Heart left ventricle (tissue), 16 donors: ENCODE results near the gene TJP1. TPM values are rescaled to one million over a fixed set of nuclear protein-coding genes. Genes with fewer than 3 reads are reported as not detected.
A peak's percentile ranks its signal among the peaks of the same experiment; 100 is the strongest.

ENCODE experiments used
- ATAC-seq, 4 donors: fragments of 200-7000 bp; cut with Tn5 transposase; one replicate each; pipeline ENCODE4 v1.9.1; 2020 to 2022; ENCODE audit warnings: moderate library complexity in 4 of 4, mild to moderate bottlenecking in 3 of 4, moderate number of reproducible peaks in 1 of 4
- DNase-seq, 5 donors: peaks; one replicate each; pipeline ENCODE4 v3.0.0-alpha.2; 2020
- H3K27ac ChIP-seq, 12 donors: fragments of 200-600 bp; sonication (generic) in 4 of 12; one replicate each; pipeline versions ENCODE4 v1.5.0 to v1.8.0; 2016 to 2022; ENCODE audit warnings: mild to moderate bottlenecking in 2 of 12
- H3K27me3 ChIP-seq, 9 donors: fragments of 200-600 bp; sonication (generic) in 2 of 9; one replicate each; pipeline versions ENCODE4 v1.5.1 to v1.8.0; 2016 to 2022; ENCODE audit warnings: mild to moderate bottlenecking in 3 of 9
- H3K36me3 ChIP-seq, 9 donors: fragments of 200-600 bp; sonication (generic) in 2 of 9; one replicate each; pipeline versions ENCODE4 v1.5.0 to v1.8.0; 2018 to 2022; ENCODE audit warnings: mild to moderate bottlenecking in 2 of 9
- H3K4me1 ChIP-seq, 12 donors: fragments of 200-600 bp; sonication (generic) in 4 of 12; one replicate each; pipeline versions ENCODE4 v1.5.0 to v1.8.0; 2016 to 2022; ENCODE audit warnings: mild to moderate bottlenecking in 3 of 12
- H3K4me3 ChIP-seq, 12 donors: fragments of 200-600 bp; sonication (generic) in 4 of 12; one replicate each; pipeline versions ENCODE4 v1.5.0 to v1.8.0; 2017 to 2022; ENCODE audit warnings: mild to moderate bottlenecking in 9 of 12, moderate library complexity in 4 of 12
- H3K9me3 ChIP-seq, 12 donors: fragments of 200-600 bp; sonication (generic) in 4 of 12; one replicate each; pipeline versions ENCODE4 v1.5.0 to v1.8.0; 2016 to 2022; ENCODE audit warnings: mild to moderate bottlenecking in 1 of 12
- CTCF ChIP-seq, 12 donors: fragments of 200-600 bp; sonication (generic) in 4 of 12; IDR thresholded peaks; one replicate each; pipeline versions ENCODE4 v1.5.0 to v1.8.0; 2018 to 2022; ENCODE audit warnings: antibody characterized with exemption in 12 of 12, mild to moderate bottlenecking in 5 of 12
- POLR2A ChIP-seq, 2 donors: fragments of 450-650 bp; IDR thresholded peaks; one replicate each; pipeline ENCODE4 v1.6.1; 2017; ENCODE audit warnings: antibody characterized with exemption in 2 of 2, mild to moderate bottlenecking in 2 of 2, moderate library complexity in 2 of 2
- WGBS, 4 donors: extraction: QIAGEN DNeasy Blood & Tissue Kit in 2 of 4; methylation state at CpG; one replicate each; pipeline versions ENCODE4 v1.1.5 to v1.1.7; 2013 to 2018; 5-methylcytosine and 5-hydroxymethylcytosine counted together
- intact Hi-C, 10 donors: fragments of 100-400 bp; cut with DNase I; formaldehyde crosslinking; loops; one replicate each; pipeline versions ENCODE4 v1.11.1 to v1.14.2; 2022
- polyA plus RNA-seq, 2 donors: library from polyadenylated mRNA; stranded (reverse); fragments of 200-250 nt; gene quantifications; one replicate each; pipeline ENCODE4 v1.2.3, GENCODE V29; 2013
- total RNA-seq, 9 donors: library from RNA; depleted of rRNA in 2 of 9; stranded (reverse); fragments of >200 nt in 2 of 9; fragmentation: NEBNext Ultra II Directional in 3 of 9; extraction: Animal tissue kit (Norgen Biotek cat#: 25700) in 3 of 9; gene quantifications; one replicate each; pipeline versions ENCODE4 v1.1.0 to v1.2.4, GENCODE V29; 2016 to 2023
- donor health status: ischemic (EF 13 %, LVEDD 7.1; RV severe dilation, severe dysfunction).
- donor health status: healthy with polysubstance abuse.
- donor health status: DM: no; HTN: yes; CAD: no.
- donor health status: DM: no; HTN: no; CAD: no.
- donor health status: ischemic (EF 25% LVEDD 6.9; RV normal size, moderate dysfunction).
- donor health status: ischemic (EF 25% LVEDD 5.7; RV mildly dilated, moderate dysfunction).
- donor health status: healthy.
- donor health status: DM: yes; HTN: yes; CAD: no.
- donor health status: ischemic (EF 35%, LVEDD 5.7; RV mildly dilated, moderate dysfunction).
- donor health status: nonischemic (EF 11% LVEDD 7.7; RV severe dilation, severe dysfunction).
- donor health status: DM: yes; HTN: yes; CAD: no.
- donor health status: PGD.
- donor health status: ischemic (EF 29% LVEDD 5.4; RV normal size, mild dysfunction).
- donor health status: nonischemic (EF 23%, LVEDD 6.1; RV moderate dilation, normal function).

TJP1 gene
- total and polyA plus RNA-seq, 11 donors = 26.8 to 159 (median 105) TPM

GRCh38 chr15:29867241-29868000 is 45.2 kb upstream of the TJP1 start:
- Histone ChIP-seq H3K9me3 (no peaks in the 10 kb centered on the region), H3K4me1 (peaks cover 0 to 49% (median 38%) of the 10 kb centered on the region in 12 donors), H3K4me3 (no peak overlapping the region), H3K36me3 (no peaks in the 10 kb centered on the region), H3K27ac (peak overlapping the region in 1 of 12 donors; percentile 35), H3K27me3 (no peaks in the 10 kb centered on the region)
- no peak for TF ChIP-seq CTCF (IDR thresholded peaks at IDR 0.05)
- TF ChIP-seq POLR2A (IDR thresholded peaks at IDR 0.05) = no peak
- ATAC-seq (no peak), DNase-seq (no peak)
- WGBS, 4 donors = 71 to 80% (median 77%) methylated on average over 3 of the region's 3 CpGs
- intact Hi-C loops = no loop called here

GRCh38 chr15:29866337-29866736 is 44.1 kb upstream of the TJP1 start:
- Histone ChIP-seq H3K36me3 (no peaks in the 10 kb centered on the region), H3K27ac (peak overlapping the region in 1 of 12 donors; percentile 35), H3K9me3 (no peaks in the 10 kb centered on the region), H3K4me3 (no peak overlapping the region), H3K27me3 (no peaks in the 10 kb centered on the region), H3K4me1 (peaks cover 0 to 44% (median 31%) of the 10 kb centered on the region in 12 donors)
- DNase-seq = no peak
- ATAC-seq = no peak
- intact Hi-C loops = no loop called here
- 93 to 98% (median 97%) methylated on average over 1 of the region's 1 CpG for WGBS, 4 donors
- TF ChIP-seq CTCF (IDR thresholded peaks at IDR 0.05) = no peak
- no peak for TF ChIP-seq POLR2A (IDR thresholded peaks at IDR 0.05)

GRCh38 chr15:29864501-29864900 is 42.2 kb upstream of the TJP1 start:
- intact Hi-C loops = no loop called here
- Histone ChIP-seq H3K4me3 (no peak overlapping the region), H3K27me3 (no peaks in the 10 kb centered on the region), H3K4me1 (peaks cover 0 to 36% (median 17%) of the 10 kb centered on the region in 12 donors), H3K9me3 (no peaks in the 10 kb centered on the region), H3K36me3 (no peaks in the 10 kb centered on the region), H3K27ac (peak overlapping the region in 8 of 12 donors; percentile 3 to 47 (median 28))
- ATAC-seq = no peak
- DNase-seq = no peak
- WGBS, 4 donors = 41 to 47% (median 42%) methylated on average over 4 of the region's 4 CpGs
- TF ChIP-seq POLR2A (IDR thresholded peaks at IDR 0.05) = no peak

- H3K9me3 ChIP-seq = no peaks in the 10 kb centered on the region
- intact Hi-C loops = no loop called here
- H3K36me3 ChIP-seq = no peaks in the 10 kb centered on the region
- no peak for ATAC-seq
- H3K27ac ChIP-seq = no peak overlapping the region
- H3K27me3 ChIP-seq = no peaks in the 10 kb centered on the region
- H3K4me3 ChIP-seq = no peak overlapping the region
- H3K4me1 ChIP-seq = peaks cover 0 to 34% (median 16%) of the 10 kb centered on the region in 12 donors
- WGBS, 4 donors = 90 to 95% (median 94%) methylated on average over 4 of the region's 4 CpGs
- TF ChIP-seq POLR2A (IDR thresholded peaks at IDR 0.05) = no peak
- TF ChIP-seq CTCF (IDR thresholded peaks at IDR 0.05) = no peak
- no peak for DNase-seq
Measured at GRCh38 chr15:29863438-29863837, 41.2 kb upstream of the TJP1 start.
